ELF-1 (cell line): ENCODE measurements around the gene GLMN.
"Not testable (repeated sequence)": the region's sequence is repeated elsewhere in the genome, so short reads cannot be mapped to it uniquely, and the experiment has no call there.

Experiments used
- DNase-seq: peaks from one replicate; pipeline ENCODE4 v3.0.0-alpha.2; 2016; ENCODE audit warnings: low read depth, low spot score

Gene GLMN

DNA sequence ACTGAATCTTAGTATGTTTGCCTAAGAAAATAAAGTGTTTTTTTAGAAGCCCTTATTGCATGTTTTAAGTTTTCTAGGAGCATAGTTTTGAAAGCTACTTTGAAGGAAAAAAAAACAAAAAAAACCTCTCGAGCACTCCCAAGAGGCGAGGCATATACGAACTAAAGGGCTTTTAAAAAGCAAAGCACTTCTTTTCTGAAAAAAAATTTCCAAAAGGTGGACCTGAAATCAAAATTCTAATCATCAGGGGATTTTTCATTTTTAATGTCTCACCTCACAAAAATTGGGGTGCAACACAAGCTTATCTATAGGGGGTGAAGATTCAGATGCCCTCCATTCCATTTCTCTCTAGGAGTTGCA, 594 bp downstream of the GLMN start:
- no peak for DNase-seq

DNA sequence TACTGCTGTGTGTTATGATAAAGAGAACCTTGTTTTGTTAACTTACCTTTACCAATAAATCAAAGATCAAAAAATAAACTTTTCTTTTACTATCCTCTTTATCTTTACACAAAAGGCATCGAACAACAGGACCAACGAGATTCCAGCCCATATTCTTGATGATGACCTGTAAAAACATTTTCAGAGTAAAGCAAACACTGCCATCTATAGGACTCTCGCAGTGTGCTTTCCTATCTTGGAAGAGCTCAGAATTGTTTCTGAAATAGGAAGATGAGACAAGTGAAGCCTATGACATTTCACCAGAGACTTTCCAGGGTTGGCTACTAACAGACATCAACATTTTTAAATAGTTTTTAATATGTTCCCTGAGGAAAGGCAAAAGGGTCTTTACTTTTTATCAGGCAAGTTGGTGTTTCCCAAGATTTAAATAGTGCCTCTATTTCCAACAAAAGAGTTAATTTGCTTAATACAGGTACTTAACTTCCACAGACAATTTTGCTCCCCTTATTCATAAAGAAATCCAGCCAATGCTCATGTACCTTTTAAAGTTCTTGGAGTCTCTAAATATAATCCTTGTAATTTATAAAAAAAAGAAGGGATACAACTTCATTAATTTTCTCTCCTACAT, 7.3 kb downstream of the GLMN start:
- no peak for DNase-seq

DNA sequence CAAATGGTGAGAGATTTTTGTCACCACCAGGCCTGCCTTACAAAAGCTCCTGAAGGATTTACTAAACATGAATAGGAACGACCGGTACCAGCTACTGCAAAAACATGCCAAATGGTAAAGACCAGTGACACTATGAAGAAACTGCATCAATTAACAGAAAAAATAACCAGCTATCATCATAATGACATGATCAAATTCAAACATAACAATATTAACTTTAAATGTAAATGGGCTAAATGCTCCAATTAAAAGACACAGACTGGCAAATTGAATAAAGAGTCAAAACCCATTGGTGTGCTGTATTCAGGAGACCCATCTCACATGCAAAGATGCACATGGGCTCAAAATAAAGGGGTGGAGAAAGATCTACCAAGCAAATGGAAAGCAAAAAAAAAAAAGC, 17.4 kb downstream of the GLMN start:
- DNase-seq, result not testable (repeated sequence)

DNA sequence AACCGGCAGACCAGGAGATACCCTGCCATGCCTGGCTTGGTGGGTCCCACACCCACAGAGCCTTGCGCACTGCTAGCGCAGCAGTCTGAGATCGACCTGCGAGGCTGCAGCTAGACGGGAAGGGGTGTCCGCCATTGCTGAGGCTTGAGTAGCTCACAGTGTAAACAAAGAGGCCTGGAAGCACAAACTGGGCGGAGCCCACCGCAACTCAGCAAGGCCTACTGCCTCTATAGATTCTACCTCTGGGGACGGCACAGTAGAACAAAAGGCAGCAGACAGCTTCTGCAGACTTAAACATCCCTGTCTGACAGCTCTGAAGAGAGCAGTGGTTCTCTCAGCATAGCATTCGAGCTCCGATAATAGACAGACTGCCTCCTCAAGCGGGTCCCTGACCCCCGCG, 19.0 kb downstream of the GLMN start:
- peak; percentile 60 for DNase-seq

DNA sequence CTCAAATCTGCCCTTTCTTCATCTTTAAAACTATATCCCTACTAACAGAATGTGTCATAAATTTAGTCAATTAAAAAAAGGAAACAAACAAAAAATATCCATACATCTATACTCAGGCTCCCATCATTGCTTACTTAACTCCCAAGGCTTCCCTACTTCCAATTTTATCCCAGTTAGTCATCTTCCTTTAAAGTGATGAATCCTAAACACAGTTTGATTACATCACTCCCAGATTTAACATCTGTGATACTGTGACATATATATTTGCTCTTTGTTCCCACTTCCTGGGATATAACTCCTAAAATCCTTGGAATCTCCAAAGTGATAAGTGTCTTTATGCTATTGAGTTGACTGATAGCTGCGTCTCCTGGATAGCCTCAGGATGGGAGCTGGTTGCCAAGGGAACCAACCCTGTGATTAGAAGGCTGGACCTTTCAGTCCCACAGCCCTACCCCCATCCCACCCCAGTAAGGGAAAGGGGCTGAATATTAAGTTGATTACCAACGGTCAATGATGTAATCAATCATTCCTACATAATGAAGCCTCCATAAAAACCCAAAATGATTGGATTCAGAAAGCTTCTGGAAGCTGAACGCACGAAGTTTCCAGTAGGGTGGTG, 21.6 kb downstream of the GLMN start:
- DNase-seq, result no peak

DNA sequence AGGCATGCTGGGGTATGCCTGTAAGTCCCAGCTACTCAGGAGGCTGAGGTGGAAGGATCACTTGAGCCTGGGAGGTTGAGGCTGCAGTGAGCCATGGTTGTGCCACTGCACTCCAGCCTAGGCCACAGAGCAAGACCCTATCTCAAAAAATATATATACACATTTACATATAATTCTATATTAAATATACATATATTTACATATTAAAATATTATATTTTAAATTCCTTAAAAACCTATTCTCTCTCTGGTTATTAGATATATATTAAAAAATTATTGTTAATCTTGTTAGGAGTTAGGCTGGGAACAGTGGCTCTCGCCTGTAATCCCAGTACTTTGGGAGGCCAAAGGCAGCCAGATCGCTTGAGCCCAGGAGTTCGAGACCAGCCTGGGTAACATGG, 22.7 kb downstream of the GLMN start:
- no peak for DNase-seq

DNA sequence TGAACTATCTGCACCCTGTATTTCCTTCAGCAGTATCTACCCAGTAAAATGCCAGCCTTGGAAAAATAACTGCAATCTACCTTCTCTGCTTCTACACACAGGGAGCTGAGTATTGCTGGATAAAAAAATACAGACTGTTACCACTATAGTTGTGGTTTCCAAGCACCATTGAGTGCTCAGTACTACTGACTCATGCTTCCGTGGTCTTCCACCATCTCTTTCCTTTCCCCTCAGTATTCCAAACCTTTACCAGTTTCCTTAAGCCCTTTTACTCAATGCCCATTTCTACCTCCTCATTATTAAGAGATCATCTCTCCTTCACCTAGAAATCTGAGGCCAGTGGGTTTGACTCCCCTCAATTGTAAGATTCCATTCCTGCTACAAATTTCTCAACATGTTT, 23.8 kb downstream of the GLMN start:
- DNase-seq, result no peak

DNA sequence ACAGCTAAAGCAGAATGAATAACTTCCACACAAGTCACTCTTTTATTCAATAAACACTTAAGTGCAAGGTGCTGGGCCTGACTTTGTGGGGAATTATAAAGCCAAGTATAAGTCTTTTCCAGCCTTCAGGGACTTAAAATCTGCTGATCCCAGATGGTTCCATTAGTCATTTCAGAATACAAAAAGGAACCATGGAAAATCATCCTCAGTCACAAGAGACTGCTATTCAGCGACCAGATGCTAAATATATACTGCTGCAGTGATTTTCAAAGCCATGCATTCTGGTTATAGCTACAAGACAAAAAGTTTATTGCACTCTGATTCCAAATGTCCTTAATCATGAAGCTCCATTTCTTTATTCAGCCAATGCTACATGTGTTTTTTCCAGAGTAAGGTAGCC, 25.7 kb downstream of the GLMN start:
- no peak for DNase-seq

DNA sequence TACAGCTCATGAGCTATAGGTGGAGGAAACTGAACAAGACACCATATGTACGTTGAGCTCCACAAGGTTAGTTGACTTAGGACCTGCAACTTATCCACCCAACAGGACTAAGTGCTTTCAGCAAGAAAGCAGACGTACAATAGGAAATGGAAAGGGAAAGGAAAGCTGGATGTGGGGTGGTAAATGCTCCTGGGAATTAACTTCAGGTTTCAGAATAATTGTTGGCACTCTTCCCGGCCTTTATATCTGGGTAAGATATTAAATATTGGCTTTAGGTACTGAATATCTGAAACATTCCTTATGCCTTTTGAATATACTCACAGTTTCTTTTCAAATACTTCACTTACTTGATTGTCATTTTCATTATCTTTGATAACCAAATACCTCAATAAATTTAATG, 36.3 kb downstream of the GLMN start:
- DNase-seq, result no peak

DNA sequence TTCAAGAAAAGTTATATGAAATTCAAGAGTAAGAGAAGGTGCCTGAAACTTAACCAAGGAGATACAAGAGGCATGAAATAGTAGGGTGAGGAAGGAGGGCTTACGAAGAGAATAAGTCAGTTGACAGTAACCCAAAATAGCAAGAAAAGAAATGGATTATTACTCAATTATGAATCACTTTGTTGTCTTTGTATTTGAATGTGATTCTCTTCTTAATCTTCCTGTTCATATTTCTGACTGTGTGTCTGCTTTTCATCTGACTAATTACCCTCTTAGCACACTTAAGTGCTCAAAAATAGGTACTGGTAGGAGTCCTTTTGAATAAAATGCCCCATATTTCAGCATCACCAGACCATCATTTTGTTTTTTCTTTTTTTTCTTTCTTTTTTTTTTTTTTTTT, 39.4 kb downstream of the GLMN start:
- DNase-seq, result no peak

DNA sequence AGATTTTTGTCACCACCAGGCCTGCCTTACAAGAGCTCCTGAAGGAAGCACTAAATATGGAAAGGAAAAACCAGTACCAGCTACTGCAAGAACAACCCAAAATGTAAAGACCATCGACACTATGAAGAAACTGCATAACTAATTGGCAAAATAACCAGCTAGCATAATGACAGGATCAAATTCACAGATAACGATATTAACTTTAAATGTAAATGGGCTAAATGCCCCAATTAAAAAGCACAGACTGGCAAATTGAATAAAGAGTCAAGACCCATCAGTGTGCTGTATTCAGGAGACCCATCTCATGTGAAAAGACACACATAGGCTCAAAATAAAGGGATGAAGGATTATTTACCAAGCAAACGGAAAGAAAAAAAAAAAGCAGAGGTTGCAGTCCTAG, 44.1 kb downstream of the GLMN start:
- not testable (repeated sequence) for DNase-seq

DNA sequence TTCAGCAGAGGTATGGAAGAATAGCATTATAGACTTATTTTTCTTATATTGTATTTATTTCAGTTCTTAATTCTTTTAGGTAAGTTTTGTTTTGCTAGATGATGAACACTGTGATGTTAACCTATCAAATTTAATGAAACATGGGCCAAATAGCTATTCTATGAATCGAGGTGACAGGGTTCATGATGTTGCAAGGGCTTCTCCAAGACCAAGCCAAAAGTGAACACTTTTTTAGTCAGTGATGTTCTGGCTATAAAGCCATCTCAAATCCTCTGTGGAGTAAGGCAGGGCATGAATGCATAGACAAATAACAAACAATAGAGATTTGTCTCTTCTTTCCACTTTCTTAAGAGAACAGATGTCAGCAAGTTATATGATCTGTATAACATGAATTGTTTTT, 54.4 kb downstream of the GLMN start:
- DNase-seq, result no peak

DNA sequence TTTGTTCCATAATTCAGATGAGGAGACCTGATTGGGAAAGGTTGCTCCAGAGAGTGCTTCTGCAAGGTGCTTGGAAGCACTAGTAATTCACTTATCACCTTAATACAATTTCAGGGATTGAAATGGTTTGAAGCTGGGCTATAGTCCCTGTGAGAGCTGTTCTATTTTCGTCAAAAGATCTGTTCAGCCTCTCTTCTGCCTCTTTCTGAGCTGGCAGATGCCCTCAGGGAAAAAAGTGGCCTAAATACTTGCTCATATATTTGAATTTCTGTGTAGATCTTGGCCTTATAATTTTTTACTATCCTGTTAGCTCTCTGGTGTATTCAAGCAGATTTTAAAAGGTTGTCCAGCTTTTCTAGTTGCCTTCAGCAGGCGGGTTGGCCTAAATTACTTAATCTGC, 58.8 kb downstream of the GLMN start:
- no peak for DNase-seq

DNA sequence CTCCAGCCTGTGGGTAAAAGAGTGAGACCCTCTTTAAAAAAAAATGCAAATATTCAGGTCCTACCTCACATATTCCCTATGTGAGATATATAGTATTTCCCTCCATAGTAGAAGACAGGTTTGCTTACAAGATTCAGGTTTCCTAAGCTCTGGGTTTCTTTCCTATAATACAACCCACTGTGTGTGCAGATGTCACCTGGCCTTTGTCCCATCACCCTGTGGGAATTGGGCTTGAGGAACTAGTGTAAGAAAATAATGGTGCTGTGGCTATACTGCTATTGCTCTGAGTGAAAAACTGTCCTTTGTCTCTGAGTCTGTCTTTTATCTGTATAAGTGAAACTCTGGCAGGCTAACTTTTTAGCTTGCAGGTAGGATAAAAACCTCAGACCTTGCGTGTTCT, 68.1 kb downstream of the GLMN start:
- no peak for DNase-seq

DNA sequence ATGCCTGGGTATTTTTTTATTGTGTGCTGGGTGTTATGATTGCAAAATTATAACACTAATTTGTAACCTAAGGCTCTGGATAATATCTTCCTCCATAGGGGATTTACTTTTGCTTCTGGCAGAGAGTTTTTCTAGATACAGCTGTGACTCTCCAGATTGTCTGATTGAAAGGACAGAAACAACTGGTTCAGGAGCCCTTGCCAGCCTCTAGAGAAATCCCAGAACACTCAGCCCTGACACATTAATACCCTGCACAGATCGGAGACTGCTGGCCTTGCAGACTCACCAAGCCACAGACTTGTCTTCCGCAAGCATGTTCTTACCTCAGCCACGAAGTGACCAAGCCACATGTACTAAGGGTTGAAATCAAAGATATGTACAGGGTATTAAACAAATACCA, 70.4 kb downstream of the GLMN start:
- DNase-seq, result no peak

DNA sequence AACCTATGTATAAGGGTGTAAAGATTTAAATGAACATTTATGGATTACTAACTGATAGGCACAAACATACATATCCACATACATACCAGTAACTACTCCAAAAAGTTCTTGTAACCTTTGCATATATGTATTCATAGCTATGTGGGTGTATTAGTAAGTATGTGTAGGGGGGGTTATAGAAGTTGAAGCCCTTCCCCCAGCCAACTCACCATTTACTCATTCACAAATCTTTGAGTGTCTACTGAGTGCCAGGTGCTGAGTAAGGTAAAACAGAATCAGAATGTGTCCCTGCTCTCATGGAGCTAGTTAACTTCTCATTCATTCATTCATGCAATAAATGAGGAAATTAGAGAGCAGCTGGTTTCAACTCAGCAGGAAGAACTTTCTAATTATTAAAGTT, 79.8 kb downstream of the GLMN start:
- no peak for DNase-seq

DNA sequence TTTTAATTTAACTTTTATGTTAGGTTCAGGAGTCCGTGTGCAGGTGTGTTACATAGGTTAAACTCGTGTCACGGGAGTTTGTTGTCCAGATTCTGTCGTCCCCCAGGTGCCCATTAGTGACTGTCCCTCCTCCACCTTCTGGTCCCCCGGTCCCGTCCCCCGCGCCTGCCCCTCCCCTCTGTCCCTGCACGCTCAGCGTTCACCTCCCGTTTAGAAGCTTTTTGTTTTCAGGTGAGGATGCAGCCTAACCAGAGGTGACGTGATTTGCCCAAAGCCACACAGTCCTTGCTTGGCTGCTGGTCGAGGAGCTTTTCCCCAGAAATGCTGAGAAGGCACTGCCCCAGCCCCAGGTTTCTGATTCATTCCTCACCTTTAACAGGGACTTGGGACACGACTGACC, 80.2 kb downstream of the GLMN start:
- no peak for DNase-seq

DNA sequence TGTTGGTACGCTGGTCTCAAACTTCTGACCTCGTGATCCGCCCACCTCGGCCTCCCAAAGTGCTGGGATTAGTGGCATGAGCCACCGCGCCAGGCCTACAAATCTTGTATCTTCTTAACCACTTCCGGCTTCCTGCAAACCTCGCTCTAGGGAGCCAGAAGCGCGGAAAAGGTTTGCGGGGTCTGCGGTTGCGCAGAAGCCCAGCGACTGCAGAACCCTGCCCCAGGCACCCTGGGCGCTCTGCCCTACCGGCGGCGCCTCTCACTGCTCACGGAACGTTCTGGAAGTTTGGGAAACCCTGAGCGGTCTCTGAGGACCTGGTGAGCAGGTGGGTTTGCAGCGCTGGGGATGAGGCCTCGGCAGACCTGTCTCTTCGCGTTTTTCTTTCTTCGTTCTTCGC, 81.1 kb downstream of the GLMN start, which contains the start of gene C1orf146:
Gene C1orf146, plus strand, starts transcription at position 195 of the 400 bp plus-strand sequence. CDS start 13,506 bp downstream, outside the sequence.
- DNase-seq, result no peak

DNA sequence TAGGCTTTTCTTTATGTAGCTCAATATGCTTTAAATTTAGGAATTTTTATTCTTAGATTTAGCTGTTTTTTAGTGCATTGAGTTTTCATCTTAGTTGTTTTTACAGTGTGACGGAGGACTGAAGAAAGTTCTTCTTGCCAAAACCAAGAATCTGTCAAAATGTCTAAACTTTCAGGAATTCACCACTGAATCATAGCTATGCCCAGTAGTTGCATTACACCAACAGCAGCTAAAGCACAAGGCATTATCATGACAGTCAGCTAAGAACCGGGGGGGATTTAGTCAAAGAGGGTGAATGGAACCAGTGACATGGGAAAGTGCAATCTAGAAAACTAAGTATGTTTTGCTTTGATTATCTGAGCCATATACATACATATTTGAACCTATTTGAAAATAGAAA, 87.6 kb downstream of the GLMN start:
- DNase-seq, result no peak

DNA sequence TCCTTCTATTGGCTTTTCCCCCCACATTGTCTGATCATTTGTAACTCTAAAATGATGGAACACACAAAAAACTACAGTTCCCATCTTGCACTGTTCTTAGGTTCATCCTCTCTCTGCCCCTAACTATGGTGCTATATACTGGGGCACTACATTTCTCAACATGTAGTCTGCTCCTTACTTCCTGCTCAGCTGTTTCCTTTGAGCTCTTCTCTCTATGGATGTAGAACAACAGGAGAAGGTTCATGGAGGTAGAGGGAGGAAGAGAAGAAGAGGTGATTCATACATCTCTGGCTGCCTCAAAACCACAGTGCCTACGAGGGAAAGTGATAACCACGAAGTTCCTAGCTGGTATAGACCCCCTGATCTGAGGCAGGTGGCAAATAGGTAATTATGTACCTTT, 88.1 kb downstream of the GLMN start:
- no peak for DNase-seq

DNA sequence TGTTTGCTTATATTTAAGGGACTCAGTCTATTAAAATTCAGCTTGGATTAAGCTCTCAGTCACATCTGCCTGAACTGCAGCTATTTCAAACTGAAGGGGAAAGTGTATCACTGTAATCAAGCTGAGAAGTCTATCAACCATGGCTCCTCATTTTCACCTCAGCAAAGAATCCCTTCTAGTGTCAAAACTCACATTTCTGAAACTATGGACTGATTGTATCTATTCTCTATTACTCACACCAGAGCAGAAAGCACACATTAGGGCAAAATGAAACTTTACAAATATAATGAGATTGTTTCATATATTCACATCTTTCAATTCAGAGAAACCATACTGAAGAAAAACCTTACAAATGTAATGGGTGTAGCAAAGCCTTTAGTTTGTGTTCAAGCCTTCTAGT, 95.7 kb downstream of the GLMN start:
- no peak for DNase-seq

DNA sequence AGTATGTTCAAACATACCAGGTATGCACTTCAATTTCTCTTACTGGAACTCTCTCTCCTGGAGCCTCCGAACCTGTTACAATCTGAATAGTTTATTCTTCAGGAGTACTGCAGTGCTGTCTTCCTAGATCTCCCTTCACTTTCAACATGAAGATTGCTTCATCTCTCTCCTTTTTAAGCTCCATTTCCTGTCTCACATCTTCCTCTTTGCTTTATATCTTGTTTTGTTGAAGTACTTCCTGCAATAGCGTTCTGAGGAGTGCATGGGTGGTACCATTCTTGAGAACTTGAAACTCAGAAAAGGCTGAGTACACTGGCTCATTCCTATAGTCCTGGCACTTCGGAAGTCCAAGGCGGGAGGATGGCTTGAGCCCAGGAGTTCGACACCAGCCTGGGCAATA, 96.8 kb downstream of the GLMN start:
- DNase-seq, result no peak
